NCI-H460 (cell line): Measurements from ENCODE around the gene UPK3B. TPM values are rescaled to one million over a fixed set of nuclear protein-coding genes. Genes with fewer than 3 reads are reported as not detected.
"Not testable (repeated sequence)": the region's sequence is repeated elsewhere in the genome, so short reads cannot be mapped to it uniquely, and the experiment has no call there.

Source experiments
- DNase-seq: peaks from one replicate; pipeline ENCODE4 v3.0.0-alpha.2; 2016; ENCODE audit warnings: low read depth; ENCODE audit errors: extremely low read depth
- polyA plus RNA-seq: library from polyadenylated mRNA; depleted of rRNA; stranded (reverse); fragments of >200 nt; gene quantifications from 2 replicates; pipeline ENCODE4 v1.2.3, GENCODE V29; 2014; cell fraction: nucleus; rRNA removed
- total RNA-seq: library from RNA; depleted of rRNA; stranded (reverse); fragments of >200 nt; shearing (Covaris generic); gene quantifications from 2 replicates; pipeline ENCODE4 v1.2.3, GENCODE V29; 2014; rRNA removed

Gene UPK3B
- total RNA-seq: 0.15 TPM in 1 of 2 replicates, not detected in the other
- 0.14 TPM in 1 of 2 replicates, not detected in the other for polyA plus RNA-seq

DNA sequence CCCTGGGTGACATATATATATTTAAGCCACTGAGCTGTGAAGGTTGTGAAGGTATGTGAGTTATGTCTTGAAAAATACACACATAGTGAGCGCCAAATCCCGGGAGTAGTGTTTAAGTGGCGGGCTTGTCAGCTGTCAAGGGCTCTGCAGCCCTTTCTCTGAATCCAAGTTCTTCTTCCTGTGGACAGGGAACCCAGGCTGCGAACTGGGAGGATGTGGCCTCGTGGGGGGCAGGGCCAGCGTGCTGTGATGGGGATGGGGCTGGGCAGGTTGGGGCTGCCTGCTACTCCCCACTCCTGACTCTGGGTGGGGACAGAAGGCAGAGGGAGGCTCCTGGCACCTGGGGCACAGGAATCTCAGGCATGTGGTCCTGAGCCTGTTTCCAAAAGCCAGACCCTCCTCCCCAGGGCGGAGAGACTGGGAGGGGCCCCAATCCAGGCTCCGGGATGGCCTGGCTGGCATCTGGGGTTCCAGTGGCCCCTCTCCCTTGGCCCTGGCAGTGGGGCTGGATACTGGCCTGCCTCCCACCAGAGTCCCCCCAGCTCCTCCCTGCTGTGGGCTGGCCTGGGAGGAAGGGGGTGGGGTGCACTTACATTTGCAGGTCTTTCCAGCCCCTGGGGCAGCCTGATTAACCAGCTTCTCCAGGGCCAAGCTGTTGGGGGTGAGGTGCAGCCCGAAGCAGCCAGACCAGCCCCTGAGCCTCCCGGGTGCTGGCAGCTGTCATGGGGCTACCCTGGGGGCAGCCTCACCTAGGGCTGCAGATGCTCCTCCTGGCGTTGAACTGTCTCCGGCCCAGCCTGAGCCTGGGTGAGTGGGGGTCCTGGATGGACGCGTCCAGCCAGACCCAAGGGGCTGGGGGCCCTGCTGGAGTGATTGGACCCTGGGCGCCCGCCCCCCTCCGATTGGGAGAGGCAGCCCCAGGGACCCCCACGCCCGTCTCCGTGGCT is at the start of gene UPK3B:
TSS of gene UPK3B (plus strand) at position 622 of the 947 bp plus-strand sequence. CDS start at position 723, 101 bp downstream.
- no peak for DNase-seq

DNA sequence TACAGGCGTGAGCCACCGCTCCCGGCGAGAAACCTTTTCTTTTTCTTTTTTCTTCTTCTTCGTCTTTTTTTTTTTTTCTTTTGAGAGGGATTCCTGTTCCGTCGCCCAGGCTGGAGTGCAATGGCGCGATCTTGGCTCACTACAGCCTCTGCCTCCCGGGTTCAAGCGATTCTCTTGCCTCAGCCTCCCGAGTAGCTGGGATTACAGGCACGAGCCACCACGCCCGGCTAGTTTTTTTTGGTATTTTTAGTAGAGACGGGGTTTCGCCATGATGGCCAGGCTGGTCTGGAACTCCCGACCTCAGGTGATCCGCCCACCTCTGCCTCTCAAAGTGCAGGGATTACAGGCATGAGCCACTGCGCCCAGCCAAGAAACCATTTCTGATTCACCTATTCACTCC is 49.6 kb upstream of the UPK3B start:
- DNase-seq: not testable (repeated sequence)

DNA sequence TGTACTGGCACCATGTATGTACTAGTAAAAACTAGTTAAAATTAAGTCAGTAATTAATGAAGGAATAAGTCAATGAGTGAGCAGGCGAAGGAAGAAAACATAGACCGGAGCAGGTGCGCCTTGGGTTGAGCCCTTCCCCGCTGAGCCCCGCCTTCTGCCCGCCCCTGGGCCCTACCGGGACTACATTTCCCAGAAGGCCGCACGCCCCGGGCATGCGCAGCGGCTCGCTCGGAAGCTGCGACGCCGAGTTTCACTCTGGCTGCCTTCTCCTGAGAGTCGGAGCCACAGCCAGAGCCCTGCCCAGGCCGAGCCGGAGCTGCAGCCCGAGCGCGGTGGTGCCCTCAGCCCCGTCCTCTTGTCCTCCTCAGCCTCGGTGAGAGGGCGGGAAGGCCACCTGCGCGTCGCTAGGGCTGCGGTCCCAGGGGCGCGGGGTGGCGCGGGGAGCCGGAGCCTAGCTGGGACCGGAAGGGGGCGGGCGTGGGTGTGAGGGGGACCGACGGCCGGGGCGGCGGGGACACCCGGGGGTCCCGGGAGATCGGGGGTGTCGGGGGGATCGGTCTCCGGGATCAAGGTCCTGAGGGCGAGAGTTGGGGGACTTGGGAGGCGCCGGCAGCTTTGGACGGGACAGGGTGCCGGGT is 48.8 kb upstream of the UPK3B start, which contains the start of gene DTX2:
TSS of gene DTX2 (plus strand) at position 246 of the 638 bp plus-strand sequence. CDS start 18,801 bp downstream, outside the sequence.
- not testable (repeated sequence) for DNase-seq

DNA sequence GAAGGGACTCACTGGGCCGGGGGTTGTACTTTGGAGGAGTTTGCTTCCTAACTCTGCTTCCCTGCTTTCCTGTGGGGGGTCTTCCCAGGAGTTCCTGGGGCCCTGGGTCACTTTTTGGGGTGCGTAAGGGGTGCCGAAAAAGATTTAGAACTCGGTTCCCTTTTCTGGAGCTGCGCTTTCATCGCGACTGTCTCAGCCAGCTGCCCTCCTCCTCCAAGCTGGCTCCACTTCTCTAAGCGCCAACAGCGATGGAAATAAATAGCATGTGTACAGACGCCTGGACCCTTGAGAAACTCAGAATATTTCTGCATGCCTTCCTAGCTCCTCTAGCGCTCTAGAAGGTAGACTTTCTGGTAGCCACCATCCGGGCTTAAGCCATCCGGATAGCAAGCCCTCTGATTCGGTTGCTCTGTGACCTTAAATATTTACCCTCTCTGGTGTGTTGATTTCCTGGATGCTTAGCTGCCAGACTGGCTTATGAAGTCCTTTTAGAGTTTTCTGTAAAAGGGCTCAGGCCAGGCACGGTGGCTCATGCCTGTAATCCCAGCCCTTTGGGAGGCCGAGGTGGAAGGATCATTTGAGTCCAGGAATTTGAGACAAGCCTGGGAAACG is 48.0 kb upstream of the UPK3B start:
- DNase-seq: not testable (repeated sequence)

DNA sequence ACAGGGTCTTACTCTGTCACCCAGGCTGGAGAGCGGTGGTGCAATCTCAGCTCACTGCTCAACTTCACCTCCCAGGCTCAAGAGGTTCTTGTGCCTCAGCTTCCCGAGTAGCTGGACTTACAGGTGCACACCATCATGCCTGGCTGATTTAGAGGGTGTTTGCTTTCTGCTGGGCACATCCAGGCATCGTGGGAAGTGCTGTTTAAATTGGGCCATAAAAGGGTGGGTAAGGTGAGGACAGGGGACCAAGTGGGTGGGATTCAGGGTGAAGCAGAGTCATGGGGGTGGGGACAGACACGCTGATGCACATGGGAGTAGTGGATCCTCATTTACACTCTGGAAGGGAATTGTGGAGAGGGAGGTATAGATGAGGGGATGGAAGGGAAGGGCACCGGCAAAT is 45.4 kb upstream of the UPK3B start:
- not testable (repeated sequence) for DNase-seq

DNA sequence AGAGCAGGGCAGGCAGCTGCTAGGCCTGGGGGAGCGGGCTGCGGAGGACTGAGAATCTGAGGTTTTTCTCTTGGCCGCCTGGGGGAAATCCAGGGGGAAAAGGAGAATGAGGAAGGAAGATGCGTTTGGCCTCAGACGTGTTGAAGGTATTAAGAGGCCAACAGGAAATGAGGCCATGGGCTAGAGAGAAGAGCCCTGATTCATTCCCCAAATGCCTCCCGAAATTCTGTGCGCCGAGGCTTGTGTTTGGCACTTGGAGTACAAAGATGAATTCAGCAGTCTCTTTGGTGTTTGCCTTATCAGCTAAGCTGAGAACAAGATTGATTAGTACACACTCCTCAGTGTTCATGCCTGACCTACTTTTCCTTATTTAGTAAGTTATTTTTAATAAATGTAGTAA is 44.4 kb upstream of the UPK3B start:
- DNase-seq: not testable (repeated sequence)

DNA sequence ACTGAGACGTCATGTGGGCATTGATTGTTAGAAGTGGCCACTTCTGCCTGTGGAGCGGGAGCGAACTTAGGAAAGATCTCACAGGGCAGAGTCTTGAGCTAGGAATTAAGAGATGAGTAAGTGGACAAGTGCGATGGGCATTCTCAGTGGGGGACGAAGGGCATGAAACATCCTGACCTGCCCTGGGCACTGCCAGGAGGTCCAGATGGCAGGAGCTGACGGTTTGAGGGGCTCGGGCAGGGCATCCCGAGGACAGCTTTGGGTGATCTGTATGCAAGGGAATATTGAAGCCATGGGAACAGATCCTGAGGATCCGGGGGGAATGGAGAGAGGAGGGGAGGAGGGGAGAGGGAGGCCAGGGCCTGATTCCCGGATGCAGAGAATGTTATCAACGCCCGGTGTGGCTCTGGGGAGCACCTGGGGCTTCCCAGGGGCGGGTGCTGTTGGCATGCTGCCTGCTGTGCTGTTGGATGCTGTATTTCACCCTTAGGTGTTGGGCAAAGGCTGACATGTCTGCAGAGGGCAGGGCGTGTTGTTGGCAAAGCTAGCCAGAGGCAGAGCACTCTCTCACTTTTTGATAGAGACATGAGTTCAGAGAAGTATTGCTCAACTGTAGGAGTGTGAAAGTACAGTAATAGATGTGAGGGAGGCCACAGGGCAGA is 42.5 kb upstream of the UPK3B start:
- DNase-seq: not testable (repeated sequence)

DNA sequence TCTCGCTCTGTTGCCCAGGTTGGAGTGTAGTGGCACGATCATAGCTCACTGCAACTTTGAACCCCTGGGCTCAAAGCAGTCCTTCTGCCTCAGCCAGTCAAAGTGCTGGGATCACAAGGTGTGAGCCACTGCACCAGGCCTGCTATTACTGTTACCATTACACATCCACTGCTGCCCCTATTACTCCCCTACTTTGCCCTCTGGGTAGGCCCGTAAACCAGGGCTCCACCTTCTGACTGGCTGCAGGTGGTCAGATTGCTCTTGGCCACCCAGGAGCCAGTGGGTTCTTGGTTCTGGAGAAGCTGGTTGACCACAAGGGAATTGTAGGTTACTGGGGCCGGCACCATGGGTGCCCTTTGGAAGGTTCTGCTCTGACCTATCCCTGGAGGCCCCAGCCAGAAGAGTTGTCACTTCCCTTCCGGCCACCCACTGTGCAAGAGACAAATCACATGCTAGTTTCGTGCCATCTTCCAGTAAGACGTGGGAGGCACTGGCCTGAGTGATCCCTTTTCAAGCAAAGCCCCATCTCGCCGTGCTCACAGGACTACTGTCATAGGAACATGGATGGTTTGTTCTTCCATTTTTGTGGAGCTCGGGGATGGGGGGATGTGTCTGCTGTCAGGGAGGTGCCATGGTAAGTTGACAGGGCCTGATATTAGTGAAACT is 38.7 kb upstream of the UPK3B start:
- DNase-seq: not testable (repeated sequence)

DNA sequence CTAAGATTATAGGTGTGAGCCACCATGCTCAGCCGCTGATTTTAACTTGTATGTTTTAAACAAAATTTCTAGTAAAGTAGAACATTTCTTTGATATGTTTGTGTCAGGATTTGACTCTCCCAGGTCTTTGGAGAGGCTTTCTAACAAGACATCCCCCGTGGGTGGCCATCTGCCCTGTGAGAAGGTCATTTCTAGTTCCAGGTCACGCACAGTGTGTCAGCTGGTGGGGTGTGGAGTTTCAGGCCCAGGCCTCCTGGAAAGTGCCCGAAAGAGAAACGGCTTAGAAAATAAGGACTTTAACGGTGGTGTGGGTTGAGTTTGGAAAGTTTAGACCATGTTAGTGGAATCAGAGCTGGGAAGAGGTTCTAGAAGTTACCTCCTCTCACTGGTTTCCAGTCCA is 37.3 kb upstream of the UPK3B start:
- DNase-seq: not testable (repeated sequence)

DNA sequence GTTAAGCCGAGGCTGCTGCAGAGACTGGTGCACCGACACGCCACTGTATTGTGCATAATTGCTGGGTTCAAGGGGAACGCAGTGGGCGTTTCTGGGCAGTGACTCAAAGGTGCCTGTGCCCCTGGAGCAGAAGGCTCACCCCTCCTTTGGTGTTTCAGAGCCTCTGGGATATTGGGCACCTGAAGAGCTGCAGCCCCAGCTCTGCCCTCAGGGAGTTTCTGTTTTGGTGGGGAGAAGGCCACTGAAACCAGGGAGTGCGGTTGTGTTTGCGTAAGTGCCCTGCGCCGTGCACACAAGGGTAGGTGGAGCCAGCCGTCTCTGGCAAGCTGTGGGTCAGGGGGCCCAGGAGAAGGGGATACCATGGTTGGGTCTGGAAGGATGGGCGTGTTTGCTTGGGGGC is 34.1 kb upstream of the UPK3B start:
- DNase-seq: not testable (repeated sequence)

DNA sequence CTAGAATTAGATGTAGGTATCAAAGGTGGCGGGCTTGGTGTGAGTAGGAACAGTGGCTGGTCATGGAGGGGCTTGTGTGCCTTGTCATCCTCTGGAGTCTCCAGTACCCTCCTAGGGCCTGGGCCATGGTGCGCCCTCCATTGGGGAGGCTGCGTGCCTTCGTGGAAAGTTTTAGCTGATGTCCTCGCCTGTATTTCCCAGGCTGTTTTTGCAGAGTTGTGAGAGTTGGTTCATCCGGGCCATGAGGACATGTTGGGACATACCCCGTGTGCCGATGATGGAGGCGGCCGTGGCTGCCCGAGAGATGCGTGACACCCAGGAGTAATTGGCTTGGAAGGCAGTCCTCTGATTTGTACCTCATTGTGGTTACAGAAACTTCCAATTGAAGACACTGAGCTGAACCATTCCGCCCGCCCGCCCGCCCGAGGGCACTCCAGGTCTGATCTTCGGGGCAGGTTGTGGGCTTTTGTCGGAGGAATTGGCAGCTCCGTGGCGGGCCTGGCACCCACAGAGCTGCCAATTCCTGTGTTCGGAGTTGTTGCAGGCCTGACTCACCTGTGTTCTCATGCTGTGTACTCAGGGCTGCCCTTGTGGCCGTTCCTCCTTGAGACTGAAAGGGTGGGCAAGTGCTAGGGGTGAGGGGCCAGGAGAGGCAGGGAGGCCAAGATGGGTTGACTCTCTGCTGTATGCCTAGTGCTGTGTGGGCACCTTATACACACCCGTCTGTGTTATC is 33.4 kb upstream of the UPK3B start:
- not testable (repeated sequence) for DNase-seq

DNA sequence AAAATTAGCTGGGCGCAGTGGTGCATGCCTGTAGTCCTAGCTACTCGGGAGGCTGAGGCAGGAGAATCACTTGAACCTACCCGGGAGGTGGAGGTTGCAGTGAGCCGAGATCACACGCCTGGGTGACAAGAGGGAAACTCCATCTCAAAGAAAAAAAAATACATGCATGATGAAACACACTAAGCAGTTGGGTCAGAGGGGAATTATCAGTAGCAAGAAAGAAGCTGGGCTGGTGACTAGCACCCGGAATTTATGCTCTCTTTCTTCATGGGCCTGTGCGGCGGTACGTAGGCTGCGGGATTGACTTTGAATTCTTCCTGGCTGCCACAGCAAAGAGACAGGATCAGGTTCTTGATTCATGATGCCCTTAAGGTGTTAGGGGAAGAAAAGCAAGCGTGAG is 30.7 kb upstream of the UPK3B start:
- DNase-seq: not testable (repeated sequence)

DNA sequence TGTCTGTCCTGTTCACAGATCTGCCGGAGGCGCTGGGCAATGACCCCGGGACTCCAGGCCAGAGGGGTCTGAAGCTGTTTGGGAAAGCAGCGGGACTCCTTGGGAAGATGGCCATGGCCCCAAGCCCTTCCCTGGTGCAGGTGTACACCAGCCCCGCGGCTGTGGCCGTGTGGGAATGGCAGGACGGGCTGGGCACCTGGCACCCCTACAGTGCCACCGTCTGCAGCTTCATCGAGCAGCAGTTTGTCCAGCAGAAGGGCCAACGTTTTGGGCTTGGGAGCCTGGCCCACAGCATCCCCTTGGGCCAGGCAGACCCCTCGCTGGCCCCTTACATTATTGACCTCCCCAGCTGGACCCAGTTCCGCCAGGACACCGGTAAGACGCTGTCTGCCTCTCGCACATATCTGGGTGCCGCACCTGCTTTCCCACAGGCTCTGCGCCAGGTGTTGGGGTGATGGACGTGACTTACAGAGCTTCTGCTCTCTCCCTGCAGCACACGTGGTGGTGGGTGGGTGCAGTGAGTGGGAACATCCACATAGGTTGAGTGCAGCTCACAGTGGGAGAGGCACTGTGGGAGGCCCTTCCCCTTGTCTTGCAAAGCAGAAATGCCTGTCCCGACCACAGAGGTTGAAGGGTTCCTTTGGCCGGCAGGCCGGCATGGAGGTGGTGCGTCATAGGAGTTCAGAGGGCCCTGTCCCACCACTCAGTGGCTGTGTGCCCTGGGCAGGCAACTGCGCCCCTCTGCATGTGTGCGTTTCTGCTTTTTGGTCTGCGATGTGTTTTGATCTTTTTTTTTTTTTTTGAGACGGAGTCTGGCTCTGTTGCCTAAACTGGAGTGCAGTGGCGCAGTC is 29.7 kb upstream of the UPK3B start:
- DNase-seq: not testable (repeated sequence)

DNA sequence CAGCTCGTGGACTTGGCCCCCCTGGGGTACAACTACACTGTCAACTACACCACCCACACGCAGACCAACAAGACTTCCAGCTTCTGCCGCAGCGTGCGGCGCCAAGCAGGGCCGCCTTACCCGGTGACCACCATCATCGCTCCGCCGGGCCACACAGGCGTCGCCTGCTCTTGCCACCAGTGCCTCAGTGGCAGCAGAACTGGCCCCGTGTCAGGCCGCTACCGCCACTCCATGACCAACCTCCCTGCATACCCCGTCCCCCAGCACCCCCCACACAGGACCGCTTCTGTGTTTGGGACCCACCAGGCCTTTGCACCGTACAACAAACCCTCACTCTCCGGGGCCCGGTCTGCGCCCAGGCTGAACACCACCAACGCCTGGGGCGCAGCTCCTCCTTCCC is 27.7 kb upstream of the UPK3B start:
- not testable (repeated sequence) for DNase-seq

DNA sequence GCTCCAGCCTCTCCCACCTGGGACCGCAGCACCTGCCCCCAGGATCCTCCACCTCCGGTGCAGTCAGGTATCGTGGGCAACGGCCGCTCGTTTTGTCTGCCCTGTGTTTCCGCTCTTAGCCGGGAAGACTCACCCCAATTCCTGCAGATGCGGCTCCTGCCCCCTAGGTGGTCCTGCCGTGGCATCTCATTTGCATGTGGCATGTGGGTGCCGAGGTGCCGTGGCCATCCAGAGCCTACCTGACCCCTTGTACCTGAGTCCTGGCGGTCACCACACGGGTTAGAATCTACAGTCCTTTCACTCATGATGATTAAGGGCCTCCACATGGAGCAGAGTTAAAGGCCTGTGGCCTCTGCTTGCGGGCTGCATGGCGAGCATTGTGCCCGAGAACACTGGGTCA is 27.3 kb upstream of the UPK3B start:
- not testable (repeated sequence) for DNase-seq

DNA sequence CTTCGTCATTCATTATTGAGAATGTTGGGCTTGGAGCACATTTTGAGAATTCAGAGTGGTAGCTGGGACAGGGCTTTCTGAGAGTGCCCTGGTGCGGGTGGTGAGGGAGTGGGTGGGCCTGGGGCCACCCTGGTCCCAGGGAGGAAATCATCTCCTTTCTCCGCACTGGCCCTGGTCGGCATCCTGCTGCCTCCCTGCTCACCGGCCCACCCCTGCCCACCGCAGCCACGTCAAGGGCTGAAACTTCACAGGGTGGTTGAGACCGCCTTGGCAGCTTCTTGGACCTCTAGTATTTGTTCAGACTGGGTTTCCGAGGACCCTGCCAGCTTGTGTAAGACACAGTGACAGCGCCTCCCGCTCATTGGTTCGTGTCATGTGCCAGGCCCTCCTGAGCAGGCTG is 25.9 kb upstream of the UPK3B start:
- not testable (repeated sequence) for DNase-seq

DNA sequence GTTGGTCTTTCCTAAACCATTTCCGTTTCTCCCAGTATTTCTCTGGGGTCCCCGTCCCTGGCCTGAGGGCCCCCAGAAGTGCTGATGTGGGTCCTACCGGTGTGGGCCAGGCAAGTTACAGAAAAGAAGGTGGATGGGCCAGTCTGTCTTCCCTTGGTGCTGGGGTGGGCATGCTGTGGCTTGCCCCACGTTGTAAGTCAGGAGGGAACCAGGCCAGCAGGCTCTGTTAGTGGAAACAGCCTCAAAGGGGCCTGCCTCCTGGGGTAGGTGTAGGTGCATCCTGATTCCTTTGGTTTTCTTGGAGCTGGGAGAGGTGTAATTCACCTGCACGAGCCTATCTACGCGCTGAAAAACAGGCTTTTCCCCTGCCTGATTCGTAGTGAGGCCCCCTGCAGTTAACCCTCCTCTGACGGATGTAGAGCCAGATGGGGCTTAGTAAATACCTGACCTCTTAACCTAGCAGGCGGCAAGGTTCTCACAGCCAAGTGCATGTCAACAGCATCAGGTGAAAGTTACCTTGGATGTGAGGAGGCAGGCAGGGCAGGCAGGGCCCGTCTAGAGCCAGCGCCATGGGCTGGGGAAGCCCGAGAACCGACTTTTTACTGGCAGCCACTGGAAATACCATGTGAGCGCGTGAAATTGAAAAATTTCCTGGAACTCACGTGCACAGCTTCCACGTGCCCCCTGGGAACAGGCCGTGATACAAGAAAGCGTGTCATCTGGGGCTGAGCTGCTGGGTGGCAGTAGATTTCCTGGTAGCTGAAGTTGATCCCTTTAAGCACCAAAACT is 24.3 kb upstream of the UPK3B start:
- not testable (repeated sequence) for DNase-seq
